Mesothelial cell of epicardium (in vitro differentiated cells): Measurements from ENCODE around the gene RNF150. TPM values are rescaled to one million over a fixed set of nuclear protein-coding genes. Genes with fewer than 3 reads are reported as not detected.
"Not testable (repeated sequence)": the region's sequence is repeated elsewhere in the genome, so short reads cannot be mapped to it uniquely, and the experiment has no call there.

Experiments
- DNase-seq, 2 experiments: peaks; one replicate each; pipeline ENCODE4 v3.0.0; 2021; ENCODE audit warnings: low spot score in 2 of 2; ENCODE audit not compliant: unreplicated experiment in 2 of 2
- H3K27ac Mint-ChIP-seq: 2 replicates; pipeline ENCODE4 v1.8.0; 2021; ENCODE audit warnings: mixed read lengths
- H3K27me3 Mint-ChIP-seq: 2 replicates; pipeline ENCODE4 v1.8.0; 2021; ENCODE audit warnings: low read depth, mixed read lengths
- H3K36me3 Mint-ChIP-seq: 2 replicates; pipeline ENCODE4 v1.8.0; 2021; ENCODE audit warnings: mixed read lengths
- H3K4me1 Mint-ChIP-seq: 2 replicates; pipeline ENCODE4 v1.8.0; 2021; ENCODE audit warnings: mixed read lengths
- H3K4me3 Mint-ChIP-seq: 2 replicates; pipeline ENCODE4 v1.8.0; 2021; ENCODE audit warnings: mild to moderate bottlenecking, moderate library complexity, mixed read lengths
- H3K9me3 Mint-ChIP-seq: 2 replicates; pipeline ENCODE4 v1.8.0; 2021; ENCODE audit warnings: mixed read lengths
- total RNA-seq: library from RNA; stranded (reverse); gene quantifications from 3 replicates; pipeline ENCODE4 v1.2.1, GENCODE V29; 2021
- TF ChIP-seq, protein P1 (sequence below): fragments of 200-600 bp; sonication (generic); IDR thresholded peaks from one replicate; pipeline ENCODE4 v1.5.0; 2021; ENCODE audit warnings: antibody characterized with exemption; ENCODE audit not compliant: unreplicated experiment

Gene RNF150
- total RNA-seq, 1 donor from 2014 or later, result 40.1 TPM

GRCh38 chr4:140829825-140830224 lies 303.4 kb downstream of the RNF150 start:
- Mint-ChIP-seq H3K4me1 (peaks cover 5% of the 10 kb centered on the region), H3K36me3 (no peaks in the 10 kb centered on the region), H3K9me3 (peaks cover 5% of the 10 kb centered on the region), H3K27ac (no peak overlapping the region), H3K4me3 (no peak overlapping the region), H3K27me3 (no peaks in the 10 kb centered on the region)
- TF ChIP-seq, protein P1, sequence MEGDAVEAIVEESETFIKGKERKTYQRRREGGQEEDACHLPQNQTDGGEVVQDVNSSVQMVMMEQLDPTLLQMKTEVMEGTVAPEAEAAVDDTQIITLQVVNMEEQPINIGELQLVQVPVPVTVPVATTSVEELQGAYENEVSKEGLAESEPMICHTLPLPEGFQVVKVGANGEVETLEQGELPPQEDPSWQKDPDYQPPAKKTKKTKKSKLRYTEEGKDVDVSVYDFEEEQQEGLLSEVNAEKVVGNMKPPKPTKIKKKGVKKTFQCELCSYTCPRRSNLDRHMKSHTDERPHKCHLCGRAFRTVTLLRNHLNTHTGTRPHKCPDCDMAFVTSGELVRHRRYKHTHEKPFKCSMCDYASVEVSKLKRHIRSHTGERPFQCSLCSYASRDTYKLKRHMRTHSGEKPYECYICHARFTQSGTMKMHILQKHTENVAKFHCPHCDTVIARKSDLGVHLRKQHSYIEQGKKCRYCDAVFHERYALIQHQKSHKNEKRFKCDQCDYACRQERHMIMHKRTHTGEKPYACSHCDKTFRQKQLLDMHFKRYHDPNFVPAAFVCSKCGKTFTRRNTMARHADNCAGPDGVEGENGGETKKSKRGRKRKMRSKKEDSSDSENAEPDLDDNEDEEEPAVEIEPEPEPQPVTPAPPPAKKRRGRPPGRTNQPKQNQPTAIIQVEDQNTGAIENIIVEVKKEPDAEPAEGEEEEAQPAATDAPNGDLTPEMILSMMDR, result no peak
- DNase-seq, result no peak

- H3K27me3 Mint-ChIP-seq, result no peaks in the 10 kb centered on the region
- no peak overlapping the region for H3K4me3 Mint-ChIP-seq
- H3K36me3 Mint-ChIP-seq, result peaks cover 1% of the 10 kb centered on the region
- H3K4me1 Mint-ChIP-seq, result no peaks in the 10 kb centered on the region
- H3K27ac Mint-ChIP-seq, result no peak overlapping the region
- TF ChIP-seq, protein P1, result no peak
- peaks cover 8% of the 10 kb centered on the region for H3K9me3 Mint-ChIP-seq
- DNase-seq, result no peak
These were observed 306.6 kb downstream of the RNF150 start for GRCh38 chr4:140826701-140827027.

- H3K4me3 Mint-ChIP-seq, H3K4me1 Mint-ChIP-seq, DNase-seq, H3K9me3 Mint-ChIP-seq, H3K27me3 Mint-ChIP-seq, H3K27ac Mint-ChIP-seq, H3K36me3 Mint-ChIP-seq: not testable (repeated sequence)
These were observed 312.7 kb downstream of the RNF150 start for GRCh38 chr4:140820520-140820919.

DNA sequence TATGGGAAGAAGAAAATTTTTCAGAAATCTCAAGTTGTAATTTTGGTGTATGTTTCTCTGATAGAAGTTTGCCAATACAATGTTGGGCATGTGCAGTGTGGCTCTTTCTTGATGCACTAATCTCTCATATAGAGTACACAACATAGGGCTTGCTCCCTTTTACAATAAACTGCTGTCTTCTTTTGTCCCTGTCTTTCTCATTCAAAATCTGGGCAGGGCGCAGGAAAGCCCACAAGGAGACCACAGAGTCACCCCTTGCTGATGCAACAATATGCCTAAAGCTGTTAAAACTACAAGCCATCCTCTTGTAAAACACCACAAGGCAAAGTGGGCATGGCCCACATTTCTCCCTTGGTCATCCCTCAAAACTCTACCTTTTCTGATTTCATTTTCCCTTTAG lies 313.7 kb downstream of the RNF150 start:
- Mint-ChIP-seq H3K4me1 (no peaks in the 10 kb centered on the region), H3K9me3 (peaks cover under 1% of the 10 kb centered on the region), H3K4me3 (no peak overlapping the region), H3K27me3 (no peaks in the 10 kb centered on the region), H3K27ac (no peak overlapping the region), H3K36me3 (no peaks in the 10 kb centered on the region)
- TF ChIP-seq, protein P1, result no peak
- DNase-seq, result no peak

GRCh38 chr4:140818433-140818832 lies 314.8 kb downstream of the RNF150 start:
- Mint-ChIP-seq H3K36me3 (no peaks in the 10 kb centered on the region), H3K27ac (no peak overlapping the region), H3K4me3 (no peak overlapping the region), H3K27me3 (no peaks in the 10 kb centered on the region), H3K9me3 (no peaks in the 10 kb centered on the region), H3K4me1 (peaks cover 3% of the 10 kb centered on the region)
- no peak for DNase-seq
- TF ChIP-seq, protein P1, result no peak

DNA sequence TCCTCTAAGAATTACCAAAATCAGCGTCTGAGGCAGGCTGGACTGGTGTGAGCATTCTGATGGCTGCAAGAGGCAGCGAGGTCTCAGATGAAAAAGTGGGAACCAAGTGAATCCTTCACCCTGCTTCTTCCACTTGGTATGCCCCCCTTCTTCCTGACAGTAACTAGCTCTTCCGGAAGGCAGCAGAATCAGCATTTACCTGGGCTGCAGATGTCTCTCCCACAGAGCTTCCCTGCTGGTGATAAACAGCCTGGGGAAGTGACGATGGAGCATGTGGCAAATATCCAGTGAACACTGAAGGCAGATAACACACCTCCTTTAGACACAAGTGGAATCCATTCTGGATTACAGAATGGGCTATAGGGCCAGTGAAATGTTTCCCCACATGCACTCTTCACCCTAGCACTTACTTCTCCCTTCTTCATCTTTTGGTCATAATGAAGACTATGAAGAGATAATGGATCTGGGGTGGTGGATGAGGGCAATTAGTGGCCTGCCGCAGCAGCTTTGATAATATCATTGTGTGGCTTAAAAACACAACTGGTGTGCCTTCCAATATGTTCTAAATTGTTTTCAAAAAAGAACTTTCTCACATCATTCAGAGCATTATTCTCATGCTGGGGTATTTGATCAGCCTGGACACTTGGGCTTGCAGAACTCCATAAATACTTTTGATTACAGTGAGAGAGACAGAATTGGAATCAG lies 316.3 kb downstream of the RNF150 start:
- H3K4me3 Mint-ChIP-seq, result no peak overlapping the region
- peaks cover 5% of the 10 kb centered on the region for H3K4me1 Mint-ChIP-seq
- no peak overlapping the region for H3K27ac Mint-ChIP-seq
- H3K27me3 Mint-ChIP-seq, result no peaks in the 10 kb centered on the region
- no peaks in the 10 kb centered on the region for H3K9me3 Mint-ChIP-seq
- TF ChIP-seq, protein P1, result no peak
- DNase-seq, result no peak
- no peaks in the 10 kb centered on the region for H3K36me3 Mint-ChIP-seq
